ENCODE measurements around the gene ZWILCH. TPM values are rescaled to one million over a fixed set of nuclear protein-coding genes. Genes with fewer than 3 reads are reported as not detected.

Gene ZWILCH
- total RNA-seq, 4 donors from 2014 or later, result 4.7 to 8.9 (median 5.1) TPM

DNA sequence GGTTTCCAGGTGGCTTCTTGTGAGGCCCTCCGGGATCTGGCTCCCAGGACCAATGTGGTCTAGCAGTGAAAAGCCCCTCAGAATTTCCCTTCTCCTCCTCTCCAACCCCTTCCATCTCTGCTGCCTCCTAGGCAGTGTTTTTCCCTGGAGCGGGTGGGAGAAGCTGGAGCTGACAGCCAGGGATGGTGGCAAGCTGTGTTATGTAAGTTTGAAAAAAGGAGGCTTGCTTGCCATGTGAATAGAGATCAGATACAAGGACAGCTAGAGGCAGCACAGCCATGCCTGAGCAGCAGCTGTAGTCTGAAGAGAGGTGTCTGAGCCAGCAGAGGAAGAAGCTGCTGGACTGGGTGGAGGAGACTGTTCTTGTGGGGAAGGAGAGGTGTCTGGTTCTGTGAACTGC lies 28.1 kb upstream of the ZWILCH start:
- TF ChIP-seq CTCF (IDR thresholded peaks at IDR 0.05), result no peak
- TF ChIP-seq POLR2A (IDR thresholded peaks at IDR 0.05), result no peak
- no peak for TF ChIP-seq POLR2AphosphoS5 (IDR thresholded peaks at IDR 0.05)
- no peak for TF ChIP-seq EP300 (IDR thresholded peaks at IDR 0.05)
- WGBS, result 46% methylated on average over 2 of the region's 2 CpGs
- no peak for DNase-seq (ENCODE audit: low spot score in 2 of 2)

GRCh38 chr15:66480267-66480666 lies 24.9 kb upstream of the ZWILCH start:
- Histone ChIP-seq H3K4me3 (no peak overlapping the region), H3K4me1 (no peaks in the 10 kb centered on the region), H3K36me3 (peaks cover 25% of the 10 kb centered on the region), H3K27ac (no peak overlapping the region), H3K27me3 (no peaks in the 10 kb centered on the region), H3K9me3 (no peaks in the 10 kb centered on the region)
- DNase-seq (ENCODE audit: low spot score in 2 of 2), result no peak
- TF ChIP-seq POLR2AphosphoS5 (IDR thresholded peaks at IDR 0.05) (no peak), POLR2A (IDR thresholded peaks at IDR 0.05) (no peak), EP300 (IDR thresholded peaks at IDR 0.05) (no peak)
- WGBS, result 88% methylated on average over 6 of the region's 6 CpGs

More for the DNA sequence above, 28.1 kb upstream of the ZWILCH start:
- Histone ChIP-seq H3K27ac (no peak overlapping the region), H3K4me3 (no peak overlapping the region), H3K4me1 (peaks cover 7% of the 10 kb centered on the region), H3K36me3 (peaks cover 12% of the 10 kb centered on the region), H3K9me3 (no peaks in the 10 kb centered on the region), H3K27me3 (no peaks in the 10 kb centered on the region)

- 83% methylated on average over 10 of the region's 10 CpGs for WGBS
- H3K9me3 ChIP-seq, result no peaks in the 10 kb centered on the region
- H3K4me3 ChIP-seq, result no peak overlapping the region
- DNase-seq (ENCODE audit: low spot score in 2 of 2), result no peak
- no peak for TF ChIP-seq CTCF (IDR thresholded peaks at IDR 0.05)
- no peak for TF ChIP-seq POLR2AphosphoS5 (IDR thresholded peaks at IDR 0.05)
- TF ChIP-seq POLR2A (IDR thresholded peaks at IDR 0.05), result no peak
- TF ChIP-seq EP300 (IDR thresholded peaks at IDR 0.05), result no peak
- H3K36me3 ChIP-seq, result peaks cover 30% of the 10 kb centered on the region
- H3K27me3 ChIP-seq, result no peaks in the 10 kb centered on the region
- no peaks in the 10 kb centered on the region for H3K4me1 ChIP-seq
- H3K27ac ChIP-seq, result no peak overlapping the region
Measured at GRCh38 chr15:66481107-66481856, 23.8 kb upstream of the ZWILCH start.

GRCh38 chr15:66482539-66482938 lies 22.6 kb upstream of the ZWILCH start:
- no peaks in the 10 kb centered on the region for H3K4me1 ChIP-seq
- no peaks in the 10 kb centered on the region for H3K27me3 ChIP-seq
- no peak overlapping the region for H3K27ac ChIP-seq
- 77% methylated on average over 9 of the region's 9 CpGs for WGBS
- peaks cover 37% of the 10 kb centered on the region for H3K36me3 ChIP-seq
- no peak overlapping the region for H3K4me3 ChIP-seq
- no peak for DNase-seq (ENCODE audit: low spot score in 2 of 2)
- TF ChIP-seq CTCF (IDR thresholded peaks at IDR 0.05) (no peak), POLR2A (IDR thresholded peaks at IDR 0.05) (no peak), EP300 (IDR thresholded peaks at IDR 0.05) (no peak), POLR2AphosphoS5 (IDR thresholded peaks at IDR 0.05) (no peak)
- no peaks in the 10 kb centered on the region for H3K9me3 ChIP-seq

DNA sequence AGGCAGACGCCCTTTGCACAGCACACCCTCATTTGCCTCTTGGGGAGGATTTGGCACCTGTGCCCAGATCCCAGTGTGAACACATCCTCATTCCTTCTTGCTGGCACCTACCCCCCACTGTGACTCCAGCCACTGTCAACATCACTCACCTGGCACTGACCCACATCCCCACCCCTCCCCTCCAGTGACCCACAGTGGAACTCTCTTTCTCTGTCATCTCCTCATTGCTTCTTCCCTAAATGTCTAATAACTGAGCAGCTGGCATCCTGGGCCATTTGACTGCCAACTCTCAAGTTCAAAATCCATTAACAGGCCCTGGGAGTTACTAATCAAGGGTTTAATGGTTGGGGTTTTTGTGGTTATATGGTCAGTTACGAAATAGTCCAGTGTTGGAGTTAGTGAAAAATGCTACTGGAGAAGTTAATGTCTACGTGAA lies 22.0 kb upstream of the ZWILCH start:
- no peak for TF ChIP-seq EP300 (IDR thresholded peaks at IDR 0.05)
- no peak for TF ChIP-seq POLR2AphosphoS5 (IDR thresholded peaks at IDR 0.05)
- DNase-seq (ENCODE audit: low spot score in 2 of 2), result no peak
- WGBS, result 60% methylated on average over 3 of the region's 3 CpGs
- H3K27me3 ChIP-seq, result no peaks in the 10 kb centered on the region
- peaks cover 43% of the 10 kb centered on the region for H3K36me3 ChIP-seq
- no peaks in the 10 kb centered on the region for H3K4me1 ChIP-seq
- H3K9me3 ChIP-seq, result no peaks in the 10 kb centered on the region
- no peak overlapping the region for H3K4me3 ChIP-seq
- no peak overlapping the region for H3K27ac ChIP-seq

GRCh38 chr15:66484539-66485112 lies 20.5 kb upstream of the ZWILCH start:
- H3K9me3 ChIP-seq, result no peaks in the 10 kb centered on the region
- TF ChIP-seq EP300 (IDR thresholded peaks at IDR 0.05), result no peak
- TF ChIP-seq POLR2A (IDR thresholded peaks at IDR 0.05), result no peak
- no peak for TF ChIP-seq POLR2AphosphoS5 (IDR thresholded peaks at IDR 0.05)
- no peak for TF ChIP-seq CTCF (IDR thresholded peaks at IDR 0.05)
- no peak for DNase-seq (ENCODE audit: low spot score in 2 of 2)
- peaks cover 55% of the 10 kb centered on the region for H3K36me3 ChIP-seq
- H3K4me3 ChIP-seq, result no peak overlapping the region
- no peak overlapping the region for H3K27ac ChIP-seq
- WGBS, result 87% methylated on average over 5 of the region's 5 CpGs
- peaks cover 3% of the 10 kb centered on the region for H3K4me1 ChIP-seq
- H3K27me3 ChIP-seq, result no peaks in the 10 kb centered on the region
